ENCODE results near the gene RFX1. TPM values are rescaled to one million over a fixed set of nuclear protein-coding genes. Genes with fewer than 3 reads are reported as not detected.

The RFX1 gene
- total and polyA plus RNA-seq, 2 of the 13 experiments (the other 11 are each of a cell fraction or from before 2014, with no cell fraction given) = 1.1 to 1.3 TPM

GRCh38 chr19:14023404-14024235 lies 17.5 kb upstream of the RFX1 start (continued):
- 0 out of 2 replicates have a peak, but pooled peaks have one; percentile 40 for TF ChIP-seq HMGXB3 (CRISPR knock-in tag; IDR thresholded peaks at IDR 0.05; ENCODE audit: borderline replicate concordance)
- peak; percentile 52; the same call in 1 of the 2 replicates for TF ChIP-seq FOSL2 (CRISPR knock-in tag; IDR thresholded peaks at IDR 0.05)
- TF ChIP-seq ZMYM4 (CRISPR knock-in tag; IDR thresholded peaks at IDR 0.05) = peak; percentile 61; the same call in 1 of the 2 replicates
- no peak for TF ChIP-seq ZFP36L2 (CRISPR knock-in tag; IDR thresholded peaks at IDR 0.05)
- TF ChIP-seq ZFY (CRISPR knock-in tag; IDR thresholded peaks at IDR 0.05) = peak; percentile 52
- peak; percentile 57 for TF ChIP-seq BCL6 (CRISPR knock-in tag; IDR thresholded peaks at IDR 0.05)
- TF ChIP-seq ZNF317 (CRISPR knock-in tag; IDR thresholded peaks at IDR 0.05) = no peak
- peak; percentile 51; the same call in 1 of the 2 replicates for TF ChIP-seq RARA (CRISPR knock-in tag; IDR thresholded peaks at IDR 0.05)
- TF ChIP-seq ZFP1 (CRISPR knock-in tag; IDR thresholded peaks at IDR 0.05) = 0 out of 2 replicates have a peak, but pooled peaks have one; percentile 53
- 0 out of 2 replicates have a peak, but pooled peaks have one; percentile 24 for TF ChIP-seq IRF2 (CRISPR knock-in tag; IDR thresholded peaks at IDR 0.05)
- TF ChIP-seq NR2F1 (CRISPR knock-in tag; IDR thresholded peaks at IDR 0.05) = peak; percentile 84 to 88
- peak; percentile 73 for TF ChIP-seq GABPB1 (CRISPR knock-in tag; IDR thresholded peaks at IDR 0.05)
- TF ChIP-seq, protein P1, sequence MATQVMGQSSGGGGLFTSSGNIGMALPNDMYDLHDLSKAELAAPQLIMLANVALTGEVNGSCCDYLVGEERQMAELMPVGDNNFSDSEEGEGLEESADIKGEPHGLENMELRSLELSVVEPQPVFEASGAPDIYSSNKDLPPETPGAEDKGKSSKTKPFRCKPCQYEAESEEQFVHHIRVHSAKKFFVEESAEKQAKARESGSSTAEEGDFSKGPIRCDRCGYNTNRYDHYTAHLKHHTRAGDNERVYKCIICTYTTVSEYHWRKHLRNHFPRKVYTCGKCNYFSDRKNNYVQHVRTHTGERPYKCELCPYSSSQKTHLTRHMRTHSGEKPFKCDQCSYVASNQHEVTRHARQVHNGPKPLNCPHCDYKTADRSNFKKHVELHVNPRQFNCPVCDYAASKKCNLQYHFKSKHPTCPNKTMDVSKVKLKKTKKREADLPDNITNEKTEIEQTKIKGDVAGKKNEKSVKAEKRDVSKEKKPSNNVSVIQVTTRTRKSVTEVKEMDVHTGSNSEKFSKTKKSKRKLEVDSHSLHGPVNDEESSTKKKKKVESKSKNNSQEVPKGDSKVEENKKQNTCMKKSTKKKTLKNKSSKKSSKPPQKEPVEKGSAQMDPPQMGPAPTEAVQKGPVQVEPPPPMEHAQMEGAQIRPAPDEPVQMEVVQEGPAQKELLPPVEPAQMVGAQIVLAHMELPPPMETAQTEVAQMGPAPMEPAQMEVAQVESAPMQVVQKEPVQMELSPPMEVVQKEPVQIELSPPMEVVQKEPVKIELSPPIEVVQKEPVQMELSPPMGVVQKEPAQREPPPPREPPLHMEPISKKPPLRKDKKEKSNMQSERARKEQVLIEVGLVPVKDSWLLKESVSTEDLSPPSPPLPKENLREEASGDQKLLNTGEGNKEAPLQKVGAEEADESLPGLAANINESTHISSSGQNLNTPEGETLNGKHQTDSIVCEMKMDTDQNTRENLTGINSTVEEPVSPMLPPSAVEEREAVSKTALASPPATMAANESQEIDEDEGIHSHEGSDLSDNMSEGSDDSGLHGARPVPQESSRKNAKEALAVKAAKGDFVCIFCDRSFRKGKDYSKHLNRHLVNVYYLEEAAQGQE (IDR thresholded peaks at IDR 0.05; ENCODE audit: borderline replicate concordance in 1 of 2, low read depth in 1 of 2, low read length in 2 of 2) = peak in 1 of 2 experiments; percentile 17; a peak in 1 of 4 replicates
- peak; percentile 38; the same call in 1 of the 2 replicates for TF ChIP-seq RXRA (CRISPR knock-in tag; IDR thresholded peaks at IDR 0.05)
- TF ChIP-seq, protein P2, sequence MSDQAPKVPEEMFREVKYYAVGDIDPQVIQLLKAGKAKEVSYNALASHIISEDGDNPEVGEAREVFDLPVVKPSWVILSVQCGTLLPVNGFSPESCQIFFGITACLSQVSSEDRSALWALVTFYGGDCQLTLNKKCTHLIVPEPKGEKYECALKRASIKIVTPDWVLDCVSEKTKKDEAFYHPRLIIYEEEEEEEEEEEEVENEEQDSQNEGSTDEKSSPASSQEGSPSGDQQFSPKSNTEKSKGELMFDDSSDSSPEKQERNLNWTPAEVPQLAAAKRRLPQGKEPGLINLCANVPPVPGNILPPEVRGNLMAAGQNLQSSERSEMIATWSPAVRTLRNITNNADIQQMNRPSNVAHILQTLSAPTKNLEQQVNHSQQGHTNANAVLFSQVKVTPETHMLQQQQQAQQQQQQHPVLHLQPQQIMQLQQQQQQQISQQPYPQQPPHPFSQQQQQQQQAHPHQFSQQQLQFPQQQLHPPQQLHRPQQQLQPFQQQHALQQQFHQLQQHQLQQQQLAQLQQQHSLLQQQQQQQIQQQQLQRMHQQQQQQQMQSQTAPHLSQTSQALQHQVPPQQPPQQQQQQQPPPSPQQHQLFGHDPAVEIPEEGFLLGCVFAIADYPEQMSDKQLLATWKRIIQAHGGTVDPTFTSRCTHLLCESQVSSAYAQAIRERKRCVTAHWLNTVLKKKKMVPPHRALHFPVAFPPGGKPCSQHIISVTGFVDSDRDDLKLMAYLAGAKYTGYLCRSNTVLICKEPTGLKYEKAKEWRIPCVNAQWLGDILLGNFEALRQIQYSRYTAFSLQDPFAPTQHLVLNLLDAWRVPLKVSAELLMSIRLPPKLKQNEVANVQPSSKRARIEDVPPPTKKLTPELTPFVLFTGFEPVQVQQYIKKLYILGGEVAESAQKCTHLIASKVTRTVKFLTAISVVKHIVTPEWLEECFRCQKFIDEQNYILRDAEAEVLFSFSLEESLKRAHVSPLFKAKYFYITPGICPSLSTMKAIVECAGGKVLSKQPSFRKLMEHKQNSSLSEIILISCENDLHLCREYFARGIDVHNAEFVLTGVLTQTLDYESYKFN (CRISPR knock-in tag; conservative IDR thresholded peaks at IDR 0.05) = peak; percentile 72
- TF ChIP-seq ZNF510 (CRISPR knock-in tag; IDR thresholded peaks at IDR 0.05; ENCODE audit: low read depth) = no peak
